Activated T-helper 1 cell treated with Interleukin-2 at 50 U/mL for 16 hours (primary cell): ENCODE measurements around the gene FZD10.

Source experiments
- DNase-seq: peaks from one replicate; pipeline ENCODE4 v3.0.0-alpha.2; 2020; ENCODE audit warnings: low read depth

The FZD10 gene

GRCh38 chr12:130132831-130133511 lies 29.3 kb upstream of the FZD10 start:
- no peak for DNase-seq

- no peak for DNase-seq
Measured at GRCh38 chr12:130133851-130134562, 28.3 kb upstream of the FZD10 start.

GRCh38 chr12:130134563-130134915 lies 27.7 kb upstream of the FZD10 start:
- DNase-seq: no peak

- no peak for DNase-seq
Measured at GRCh38 chr12:130136509-130137039, 25.7 kb upstream of the FZD10 start.

- DNase-seq: no peak
Measured at GRCh38 chr12:130137040-130138018, 24.9 kb upstream of the FZD10 start.

GRCh38 chr12:130138478-130138877 lies 23.8 kb upstream of the FZD10 start:
- DNase-seq: no peak

- no peak for DNase-seq
Measured at GRCh38 chr12:130139567-130140421, 22.5 kb upstream of the FZD10 start.

GRCh38 chr12:130141105-130141504 lies 21.2 kb upstream of the FZD10 start:
- no peak for DNase-seq

GRCh38 chr12:130141901-130142683 lies 20.2 kb upstream of the FZD10 start:
- no peak for DNase-seq

- no peak for DNase-seq
Measured at GRCh38 chr12:130142736-130143135, 19.5 kb upstream of the FZD10 start.

- DNase-seq: no peak
Measured at GRCh38 chr12:130143136-130143535, 19.1 kb upstream of the FZD10 start.

- no peak for DNase-seq
Measured at GRCh38 chr12:130144256-130144655, 18.0 kb upstream of the FZD10 start.

GRCh38 chr12:130145731-130146130 lies 16.5 kb upstream of the FZD10 start:
- no peak for DNase-seq

GRCh38 chr12:130146176-130146931 lies 15.9 kb upstream of the FZD10 start:
- DNase-seq: no peak

- no peak for DNase-seq
Measured at GRCh38 chr12:130147875-130148596, 14.2 kb upstream of the FZD10 start.

GRCh38 chr12:130151846-130152245 lies 10.4 kb upstream of the FZD10 start:
- DNase-seq: no peak

GRCh38 chr12:130152386-130152785 lies 9.9 kb upstream of the FZD10 start:
- DNase-seq: no peak

- DNase-seq: no peak
Measured at GRCh38 chr12:130153803-130154202, 8.5 kb upstream of the FZD10 start.
